NB4 (cell line): ENCODE results near the gene LRMDA.

ENCODE experiments used
- POLR2A ChIP-seq: IDR thresholded peaks from 2 replicates; pipeline ENCODE4 v1.6.1; 2011; ENCODE audit warnings: mild to moderate bottlenecking; ENCODE audit not compliant: insufficient read length; ENCODE audit errors: extremely low read depth
- TF ChIP-seq, protein P1 (sequence below): IDR thresholded peaks from one replicate; pipeline ENCODE4 v1.5.1; 2012; ENCODE audit warnings: low read depth, low read length
- TF ChIP-seq, protein P2 (sequence below): IDR thresholded peaks from 2 replicates; pipeline ENCODE4 v1.6.1; 2011; ENCODE audit warnings: low read depth, low read length

DNA sequence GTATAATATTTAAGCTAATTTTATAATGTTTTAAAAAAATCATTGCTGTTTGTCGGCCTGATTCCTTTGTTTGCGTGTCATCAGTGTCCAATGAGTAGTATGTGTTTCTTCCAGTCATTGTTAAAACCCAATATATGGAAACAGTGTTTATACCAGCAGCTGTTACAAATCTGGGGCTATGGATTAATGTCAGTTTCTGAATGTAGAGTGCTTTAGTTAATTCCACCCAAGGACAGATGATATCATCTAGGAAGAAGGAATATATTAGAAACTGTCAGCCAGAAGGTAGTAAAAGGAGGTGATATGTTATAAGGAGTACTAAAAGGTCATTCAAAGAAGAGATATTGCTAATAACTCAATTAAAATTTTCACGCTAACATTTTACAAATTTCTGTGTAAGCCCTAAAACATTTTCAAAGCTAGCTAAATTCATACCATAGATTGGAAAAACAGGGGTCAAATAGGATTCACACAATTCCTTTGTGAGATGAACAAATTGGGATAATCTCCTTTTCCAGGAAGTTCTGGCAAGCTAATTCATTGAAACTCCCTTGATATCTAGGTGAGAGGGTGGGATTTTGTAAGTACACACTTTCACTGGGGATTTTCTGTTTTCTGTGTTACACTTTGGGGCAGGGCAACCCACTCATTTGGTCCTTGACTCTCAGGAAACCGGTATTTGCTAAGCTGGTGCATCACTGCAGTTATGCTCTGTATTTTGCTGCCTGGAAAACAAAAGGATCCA is 448.8 kb downstream of the LRMDA start:
- no peak for TF ChIP-seq POLR2A
- TF ChIP-seq, protein P1, sequence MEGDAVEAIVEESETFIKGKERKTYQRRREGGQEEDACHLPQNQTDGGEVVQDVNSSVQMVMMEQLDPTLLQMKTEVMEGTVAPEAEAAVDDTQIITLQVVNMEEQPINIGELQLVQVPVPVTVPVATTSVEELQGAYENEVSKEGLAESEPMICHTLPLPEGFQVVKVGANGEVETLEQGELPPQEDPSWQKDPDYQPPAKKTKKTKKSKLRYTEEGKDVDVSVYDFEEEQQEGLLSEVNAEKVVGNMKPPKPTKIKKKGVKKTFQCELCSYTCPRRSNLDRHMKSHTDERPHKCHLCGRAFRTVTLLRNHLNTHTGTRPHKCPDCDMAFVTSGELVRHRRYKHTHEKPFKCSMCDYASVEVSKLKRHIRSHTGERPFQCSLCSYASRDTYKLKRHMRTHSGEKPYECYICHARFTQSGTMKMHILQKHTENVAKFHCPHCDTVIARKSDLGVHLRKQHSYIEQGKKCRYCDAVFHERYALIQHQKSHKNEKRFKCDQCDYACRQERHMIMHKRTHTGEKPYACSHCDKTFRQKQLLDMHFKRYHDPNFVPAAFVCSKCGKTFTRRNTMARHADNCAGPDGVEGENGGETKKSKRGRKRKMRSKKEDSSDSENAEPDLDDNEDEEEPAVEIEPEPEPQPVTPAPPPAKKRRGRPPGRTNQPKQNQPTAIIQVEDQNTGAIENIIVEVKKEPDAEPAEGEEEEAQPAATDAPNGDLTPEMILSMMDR = no peak
- TF ChIP-seq, protein P2, sequence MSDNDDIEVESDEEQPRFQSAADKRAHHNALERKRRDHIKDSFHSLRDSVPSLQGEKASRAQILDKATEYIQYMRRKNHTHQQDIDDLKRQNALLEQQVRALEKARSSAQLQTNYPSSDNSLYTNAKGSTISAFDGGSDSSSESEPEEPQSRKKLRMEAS = no peak
